ENCODE data around the gene IQGAP2.

The IQGAP2 gene

DNA sequence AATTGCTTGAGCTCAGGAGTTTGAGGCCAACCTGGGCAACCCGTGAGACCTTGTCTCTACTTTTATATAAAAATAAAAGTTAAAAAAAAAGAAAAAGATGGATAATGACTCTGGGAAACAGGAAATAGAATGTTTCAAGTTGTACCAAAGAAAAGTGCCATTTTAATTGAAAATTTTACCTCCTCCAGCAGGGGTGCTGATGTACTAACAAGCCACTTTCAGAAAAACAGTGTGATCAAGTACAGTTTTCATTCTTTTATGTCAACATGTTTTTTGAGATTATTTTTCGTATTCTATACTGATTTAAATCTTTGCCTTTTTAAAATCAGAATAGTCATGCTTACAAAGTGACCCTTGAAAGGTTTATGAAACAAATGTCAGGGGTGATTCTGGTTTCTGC is 343.6 kb downstream of the IQGAP2 start:
- Histone ChIP-seq H3K9me3 (ENCODE audit: control insufficient read depth in 5 of 5, low read length in 5 of 5) (no peaks in the 10 kb centered on the region), H3K36me3 (ENCODE audit: control insufficient read depth in 5 of 5, insufficient read depth in 5 of 5, low read length in 5 of 5) (no peaks in the 10 kb centered on the region), H3K4me1 (ENCODE audit: control insufficient read depth in 5 of 5, insufficient read depth in 5 of 5, low read length in 5 of 5) (no peaks in the 10 kb centered on the region), H3K4me3 (ENCODE audit: low read depth in 1 of 5, low read length in 5 of 5) (no peak overlapping the region), H3K27me3 (ENCODE audit: control insufficient read depth in 5 of 5, insufficient read depth in 4 of 5, low read length in 5 of 5) (peaks cover 0 to 4% (median 0%) of the 10 kb centered on the region in 5 donors), H3K9ac (ENCODE audit: low read length in 5 of 5) (no peak overlapping the region), H3K27ac (ENCODE audit: low read depth, low read length) (no peak overlapping the region)

GRCh38 chr5:76747706-76748105 is 344.6 kb downstream of the IQGAP2 start:
- no peak overlapping the region for H3K9ac ChIP-seq (ENCODE audit: low read length in 5 of 5)
- no peaks in the 10 kb centered on the region for H3K9me3 ChIP-seq (ENCODE audit: control insufficient read depth in 5 of 5, low read length in 5 of 5)
- no peaks in the 10 kb centered on the region for H3K36me3 ChIP-seq (ENCODE audit: control insufficient read depth in 5 of 5, insufficient read depth in 5 of 5, low read length in 5 of 5)
- peaks cover 0 to 4% (median 0%) of the 10 kb centered on the region in 5 donors for H3K27me3 ChIP-seq (ENCODE audit: control insufficient read depth in 5 of 5, insufficient read depth in 4 of 5, low read length in 5 of 5)
- no peaks in the 10 kb centered on the region for H3K4me1 ChIP-seq (ENCODE audit: control insufficient read depth in 5 of 5, insufficient read depth in 5 of 5, low read length in 5 of 5)
- H3K27ac ChIP-seq (ENCODE audit: low read depth, low read length): no peak overlapping the region
- no peak overlapping the region for H3K4me3 ChIP-seq (ENCODE audit: low read depth in 1 of 5, low read length in 5 of 5)

DNA sequence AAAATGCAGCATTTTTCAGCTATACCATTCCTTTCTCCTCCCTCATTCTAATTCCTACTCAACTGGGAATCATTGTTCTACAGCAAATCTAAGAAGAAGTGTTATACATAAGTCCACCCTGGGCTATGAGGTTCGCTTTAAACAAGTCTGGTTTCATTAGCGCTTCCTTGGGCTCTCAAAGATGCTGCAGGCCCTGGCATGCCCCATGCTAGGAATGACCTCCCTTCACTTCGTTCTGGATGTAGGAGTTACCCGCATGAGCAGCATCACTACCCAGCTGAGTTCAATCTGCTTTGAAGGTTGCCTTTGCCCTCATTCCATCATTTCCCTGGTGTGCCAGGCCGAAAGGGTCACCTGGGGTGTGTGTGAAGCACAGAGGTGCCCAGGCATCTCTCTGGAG is 348.2 kb downstream of the IQGAP2 start:
- H3K9ac ChIP-seq (ENCODE audit: low read length in 5 of 5): no peak overlapping the region
- H3K27ac ChIP-seq (ENCODE audit: low read depth, low read length): no peak overlapping the region
- no peak overlapping the region for H3K4me3 ChIP-seq (ENCODE audit: low read depth in 1 of 5, low read length in 5 of 5)
- no peaks in the 10 kb centered on the region for H3K4me1 ChIP-seq (ENCODE audit: control insufficient read depth in 5 of 5, insufficient read depth in 5 of 5, low read length in 5 of 5)
- peaks cover 0 to 4% (median 0%) of the 10 kb centered on the region in 5 donors for H3K27me3 ChIP-seq (ENCODE audit: control insufficient read depth in 5 of 5, insufficient read depth in 4 of 5, low read length in 5 of 5)
- H3K36me3 ChIP-seq (ENCODE audit: control insufficient read depth in 5 of 5, insufficient read depth in 5 of 5, low read length in 5 of 5): no peaks in the 10 kb centered on the region
- H3K9me3 ChIP-seq (ENCODE audit: control insufficient read depth in 5 of 5, low read length in 5 of 5): no peaks in the 10 kb centered on the region

GRCh38 chr5:76754668-76755078 is 351.6 kb downstream of the IQGAP2 start:
- Histone ChIP-seq H3K4me1 (ENCODE audit: control insufficient read depth in 5 of 5, insufficient read depth in 5 of 5, low read length in 5 of 5) (no peaks in the 10 kb centered on the region), H3K9ac (ENCODE audit: low read length in 5 of 5) (no peak overlapping the region), H3K27ac (ENCODE audit: low read depth, low read length) (no peak overlapping the region), H3K9me3 (ENCODE audit: control insufficient read depth in 5 of 5, low read length in 5 of 5) (no peaks in the 10 kb centered on the region), H3K36me3 (ENCODE audit: control insufficient read depth in 5 of 5, insufficient read depth in 5 of 5, low read length in 5 of 5) (no peaks in the 10 kb centered on the region), H3K4me3 (ENCODE audit: low read depth in 1 of 5, low read length in 5 of 5) (no peak overlapping the region), H3K27me3 (ENCODE audit: control insufficient read depth in 5 of 5, insufficient read depth in 4 of 5, low read length in 5 of 5) (peaks cover 0 to 4% (median 0%) of the 10 kb centered on the region in 5 donors)

DNA sequence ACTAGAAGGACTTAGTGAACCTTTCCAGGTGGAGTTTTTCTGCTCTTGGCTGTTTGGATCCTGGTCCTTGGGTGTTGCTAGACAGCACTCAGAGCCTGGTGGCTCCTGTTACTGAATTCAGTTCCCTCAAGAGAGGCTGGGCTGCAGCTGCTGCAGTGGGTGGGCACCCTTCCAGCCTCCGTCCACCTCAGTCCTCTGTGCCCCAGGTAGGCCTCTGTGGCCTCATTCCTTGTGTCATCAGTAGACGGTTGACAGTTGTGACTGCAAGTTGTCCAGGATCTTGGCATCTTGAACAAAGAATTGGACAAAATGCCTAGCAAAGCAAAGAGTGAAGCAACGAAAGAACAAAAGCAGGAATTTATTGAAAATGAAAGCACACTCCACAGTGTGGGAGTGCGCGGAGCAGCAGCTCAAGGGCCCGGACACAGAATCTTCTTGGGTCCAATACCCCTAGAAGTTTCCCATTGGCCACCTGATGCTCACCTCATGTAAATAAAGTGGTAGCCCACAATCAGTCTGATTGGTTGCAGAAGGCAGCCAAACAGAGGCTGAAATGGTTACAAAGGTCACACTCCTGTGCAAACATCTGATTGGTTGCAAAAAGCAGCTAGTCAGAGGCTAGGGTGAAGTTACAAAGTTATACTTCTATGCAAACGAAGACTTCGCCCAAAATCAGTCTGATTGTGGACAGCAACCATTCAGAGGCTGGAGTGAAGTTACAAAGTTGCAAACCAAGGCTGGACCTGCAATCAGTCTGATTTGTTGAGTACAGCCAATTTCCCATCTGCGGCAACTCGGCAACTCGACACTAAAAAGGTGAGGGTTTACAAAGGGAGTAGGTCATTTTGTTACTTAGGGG is 352.9 kb downstream of the IQGAP2 start:
- Histone ChIP-seq H3K27me3 (ENCODE audit: control insufficient read depth in 5 of 5, insufficient read depth in 4 of 5, low read length in 5 of 5) (peaks cover 0 to 4% (median 0%) of the 10 kb centered on the region in 5 donors), H3K9me3 (ENCODE audit: control insufficient read depth in 5 of 5, low read length in 5 of 5) (no peaks in the 10 kb centered on the region), H3K36me3 (ENCODE audit: control insufficient read depth in 5 of 5, insufficient read depth in 5 of 5, low read length in 5 of 5) (no peaks in the 10 kb centered on the region), H3K9ac (ENCODE audit: low read length in 5 of 5) (no peak overlapping the region), H3K4me1 (ENCODE audit: control insufficient read depth in 5 of 5, insufficient read depth in 5 of 5, low read length in 5 of 5) (no peaks in the 10 kb centered on the region), H3K27ac (ENCODE audit: low read depth, low read length) (no peak overlapping the region), H3K4me3 (ENCODE audit: low read depth in 1 of 5, low read length in 5 of 5) (no peak overlapping the region)

- no peak overlapping the region for H3K27ac ChIP-seq (ENCODE audit: low read depth, low read length)
- no peaks in the 10 kb centered on the region for H3K9me3 ChIP-seq (ENCODE audit: control insufficient read depth in 5 of 5, low read length in 5 of 5)
- no peak overlapping the region for H3K9ac ChIP-seq (ENCODE audit: low read length in 5 of 5)
- H3K27me3 ChIP-seq (ENCODE audit: control insufficient read depth in 5 of 5, insufficient read depth in 4 of 5, low read length in 5 of 5): no peaks in the 10 kb centered on the region
- H3K4me1 ChIP-seq (ENCODE audit: control insufficient read depth in 5 of 5, insufficient read depth in 5 of 5, low read length in 5 of 5): no peaks in the 10 kb centered on the region
- H3K4me3 ChIP-seq (ENCODE audit: low read depth in 1 of 5, low read length in 5 of 5): no peak overlapping the region
- H3K36me3 ChIP-seq (ENCODE audit: control insufficient read depth in 5 of 5, insufficient read depth in 5 of 5, low read length in 5 of 5): no peaks in the 10 kb centered on the region
Measured at GRCh38 chr5:76757049-76757448, 354.0 kb downstream of the IQGAP2 start.
